Activated T-cell treated with anti-CD3 and anti-CD28 coated beads for 48 hours (primary cell): ENCODE measurements around the gene PRKRIP1.
"Not testable (repeated sequence)": the region's sequence is repeated elsewhere in the genome, so short reads cannot be mapped to it uniquely, and the experiment has no call there.

ENCODE experiments used
- DNase-seq: peaks from one replicate; pipeline ENCODE4 v3.0.0-alpha.2; 2020; ENCODE audit warnings: low read depth

PRKRIP1 gene

GRCh38 chr7:102431617-102432298 lies 35.6 kb downstream of the PRKRIP1 start:
- no peak for DNase-seq

- DNase-seq = no peak
Observed at GRCh38 chr7:102432442-102433218, 36.5 kb downstream of the PRKRIP1 start.

DNA sequence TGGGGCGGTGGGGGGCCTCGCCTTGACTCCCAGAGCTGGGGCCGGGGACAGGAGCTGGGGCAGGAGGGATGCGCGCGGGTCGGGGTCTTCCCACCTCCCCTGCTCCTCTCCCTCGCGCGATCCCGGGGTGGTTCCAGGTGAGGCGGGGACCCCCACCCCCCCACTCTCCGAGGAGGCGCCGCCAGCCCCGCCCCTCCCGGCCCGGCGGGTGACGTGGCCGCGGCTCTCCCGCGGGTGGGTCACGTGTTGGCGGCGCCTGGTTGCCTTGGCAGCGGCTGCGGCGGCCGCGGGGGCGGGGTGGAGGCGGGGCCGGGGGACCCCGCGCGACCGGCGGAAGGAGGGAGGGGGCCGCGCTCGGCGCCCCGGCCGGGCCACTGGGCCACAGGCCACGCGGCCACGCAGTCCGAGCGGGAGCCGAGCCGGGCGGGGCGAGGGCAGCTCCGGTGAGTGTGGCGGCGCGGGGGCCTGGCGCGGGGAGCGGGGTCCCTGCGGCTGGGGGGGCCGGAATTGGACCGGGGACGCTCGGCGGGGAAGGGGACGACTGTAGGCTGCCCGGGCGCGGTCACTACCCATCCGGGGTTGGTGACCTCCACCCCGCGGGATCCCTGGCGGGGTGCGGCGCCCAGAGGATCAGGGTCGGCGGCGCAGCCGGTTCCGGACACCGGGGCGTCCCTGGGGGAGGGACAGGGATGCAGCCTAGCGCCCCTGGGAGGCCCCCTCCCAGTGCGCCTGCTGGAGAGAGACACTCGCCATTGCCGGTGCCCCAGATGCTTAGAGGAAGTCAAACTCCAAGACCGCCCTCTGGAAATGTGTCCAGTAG lies 37.3 kb downstream of the PRKRIP1 start, which contains the start of gene ORAI2:
Gene ORAI2 (plus strand): TSS at position 357 of the 820 bp plus-strand sequence. CDS start 5,382 bp downstream, outside the sequence.
- peak; percentile 83 for DNase-seq

DNA sequence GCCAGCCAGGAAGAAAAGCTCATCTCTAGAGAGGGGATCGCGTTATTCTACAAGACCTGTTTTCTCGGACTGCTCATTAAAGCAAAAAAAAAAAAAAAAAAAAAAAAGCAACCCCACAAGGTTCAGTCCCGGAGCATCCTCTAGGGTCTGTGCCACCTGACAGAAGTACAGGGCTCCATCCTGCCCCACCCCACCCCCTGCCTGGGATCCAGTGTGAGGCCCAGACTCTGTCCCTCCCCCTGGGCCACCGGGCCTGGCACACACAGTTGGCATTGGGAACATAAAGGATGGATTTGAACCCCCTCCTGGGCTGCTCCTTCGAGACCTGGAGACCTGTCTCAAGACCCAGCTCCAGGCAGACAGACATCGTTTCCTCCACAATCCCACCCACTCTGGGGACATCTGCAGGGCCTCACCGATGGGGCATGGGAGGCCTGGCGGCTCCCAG lies 37.9 kb downstream of the PRKRIP1 start:
- no peak for DNase-seq

GRCh38 chr7:102436118-102436517 lies 40.0 kb downstream of the PRKRIP1 start:
- DNase-seq = no peak

DNA sequence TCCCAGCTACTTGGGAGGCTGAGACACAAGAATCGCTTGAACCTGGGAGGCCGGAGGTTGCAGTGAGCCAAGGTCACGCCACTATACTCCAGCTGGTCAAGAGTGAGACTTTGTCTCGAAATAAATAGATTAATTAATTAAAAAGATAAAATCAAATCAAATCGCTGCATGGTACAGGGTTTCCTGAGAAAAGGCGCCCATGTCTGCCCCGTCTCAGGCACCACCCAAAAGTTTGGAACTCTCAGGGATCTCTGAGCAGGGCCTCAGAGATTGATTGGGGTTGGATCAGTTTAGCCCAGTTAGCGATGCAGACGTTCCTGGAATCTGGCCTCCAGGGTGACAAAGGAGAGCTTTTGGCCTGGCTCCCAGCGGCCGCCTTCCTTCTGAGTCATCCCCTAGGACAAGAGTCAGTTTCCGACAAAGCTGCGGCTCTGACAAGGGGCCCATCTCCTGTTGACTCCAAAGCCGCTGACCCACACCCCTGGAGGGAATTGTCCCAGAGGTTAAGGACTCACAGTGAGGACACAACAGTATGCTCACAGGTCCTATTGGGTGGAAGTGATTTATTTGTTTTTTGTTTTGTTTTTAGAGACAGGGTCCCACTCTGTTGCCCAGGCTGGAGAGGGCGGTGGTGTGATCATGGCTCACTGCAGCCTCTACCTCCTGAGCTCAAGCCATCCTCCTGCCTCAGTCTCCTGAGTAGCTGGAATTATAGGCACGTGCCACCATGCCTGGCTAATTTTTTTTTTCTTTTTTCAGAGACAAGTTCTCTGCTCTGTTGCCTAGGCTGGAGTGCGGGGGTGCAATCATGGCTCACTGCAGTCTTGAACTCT lies 44.0 kb downstream of the PRKRIP1 start:
- no peak for DNase-seq

GRCh38 chr7:102444961-102445673 lies 49.0 kb downstream of the PRKRIP1 start:
- no peak for DNase-seq

DNA sequence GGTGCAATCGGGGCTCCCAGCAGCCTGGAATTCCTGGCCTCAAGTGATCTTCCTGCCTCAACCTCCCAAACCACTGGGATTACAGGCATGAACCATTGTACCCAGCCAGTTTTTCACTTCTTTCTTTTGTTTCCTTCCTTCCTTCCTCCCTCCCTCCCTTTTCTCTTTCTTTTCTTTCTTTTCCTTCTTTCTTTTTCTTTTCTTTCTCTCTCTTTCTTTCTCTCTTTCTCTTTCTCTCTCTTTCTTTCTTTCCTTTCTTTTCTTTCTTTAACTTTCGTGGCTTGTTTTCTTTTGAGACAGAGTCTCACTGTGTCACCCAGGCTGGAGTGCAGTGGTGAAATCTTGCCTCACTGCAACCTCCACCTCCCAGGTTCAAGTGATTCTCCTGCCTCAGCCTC lies 49.5 kb downstream of the PRKRIP1 start:
- DNase-seq = no peak

DNA sequence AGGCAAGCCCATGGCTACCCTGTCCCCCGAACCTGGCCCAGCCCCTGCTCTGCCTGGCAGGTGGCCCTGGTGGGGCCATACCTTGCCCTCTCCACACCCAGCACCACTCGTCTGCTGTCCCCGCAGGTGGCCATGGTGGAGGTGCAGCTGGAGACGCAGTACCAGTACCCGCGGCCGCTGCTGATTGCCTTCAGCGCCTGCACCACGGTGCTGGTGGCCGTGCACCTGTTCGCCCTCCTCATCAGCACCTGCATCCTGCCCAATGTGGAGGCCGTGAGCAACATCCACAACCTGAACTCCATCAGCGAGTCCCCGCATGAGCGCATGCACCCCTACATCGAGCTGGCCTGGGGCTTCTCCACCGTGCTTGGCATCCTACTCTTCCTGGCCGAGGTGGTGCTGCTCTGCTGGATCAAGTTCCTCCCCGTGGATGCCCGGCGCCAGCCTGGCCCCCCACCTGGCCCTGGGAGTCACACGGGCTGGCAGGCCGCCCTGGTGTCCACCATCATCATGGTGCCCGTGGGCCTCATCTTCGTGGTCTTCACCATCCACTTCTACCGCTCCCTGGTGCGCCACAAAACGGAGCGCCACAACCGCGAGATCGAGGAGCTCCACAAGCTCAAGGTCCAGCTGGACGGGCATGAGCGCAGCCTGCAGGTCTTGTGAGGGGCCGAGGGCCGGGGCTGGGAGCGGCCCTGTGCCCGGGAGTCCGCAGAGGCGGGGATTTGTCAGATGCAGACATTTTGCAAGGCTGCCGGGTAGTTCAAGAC lies 50.4 kb downstream of the PRKRIP1 start:
- no peak for DNase-seq

DNA sequence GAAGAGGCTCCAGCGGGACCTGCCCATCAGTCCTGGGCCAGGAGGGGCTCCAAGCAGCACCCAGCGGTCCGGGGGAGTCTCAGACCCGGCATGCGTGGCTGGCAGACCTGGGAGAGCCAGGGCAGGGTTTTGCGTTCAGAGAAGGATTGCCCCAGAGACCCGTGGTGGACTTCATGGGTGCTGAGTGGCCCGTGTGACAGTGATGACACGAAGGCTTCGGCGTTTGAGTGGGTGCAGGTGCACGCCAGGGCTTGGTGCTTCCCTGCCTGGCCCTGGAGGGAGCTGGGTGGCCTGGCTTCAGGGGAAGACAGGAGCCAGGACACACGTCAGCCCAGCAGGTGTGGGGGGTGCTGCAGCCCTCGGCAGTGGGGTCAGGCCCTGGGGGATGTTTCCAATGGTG lies 51.1 kb downstream of the PRKRIP1 start:
- no peak for DNase-seq

GRCh38 chr7:102449136-102449535 lies 53.0 kb downstream of the PRKRIP1 start:
- no peak for DNase-seq

DNA sequence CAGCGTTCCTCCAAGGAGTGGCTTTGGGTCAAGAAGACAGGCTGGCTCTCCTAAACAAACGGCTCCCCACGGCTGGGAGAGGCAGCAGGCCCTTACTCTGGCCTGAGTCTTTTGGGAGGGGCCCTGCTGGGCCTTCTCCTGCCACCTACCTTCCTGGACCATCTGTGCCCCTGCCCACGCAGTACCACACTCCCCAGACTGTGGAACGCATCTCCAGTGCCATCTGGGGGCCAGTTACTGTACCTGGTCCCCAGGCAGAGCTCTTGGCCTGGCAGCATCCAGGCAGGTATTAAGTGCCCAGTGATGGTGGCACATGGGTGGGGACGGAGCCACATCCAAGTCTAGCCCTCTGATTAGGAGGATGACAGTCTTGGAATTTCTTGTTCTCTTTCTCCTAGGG lies 54.1 kb downstream of the PRKRIP1 start:
- no peak for DNase-seq

DNA sequence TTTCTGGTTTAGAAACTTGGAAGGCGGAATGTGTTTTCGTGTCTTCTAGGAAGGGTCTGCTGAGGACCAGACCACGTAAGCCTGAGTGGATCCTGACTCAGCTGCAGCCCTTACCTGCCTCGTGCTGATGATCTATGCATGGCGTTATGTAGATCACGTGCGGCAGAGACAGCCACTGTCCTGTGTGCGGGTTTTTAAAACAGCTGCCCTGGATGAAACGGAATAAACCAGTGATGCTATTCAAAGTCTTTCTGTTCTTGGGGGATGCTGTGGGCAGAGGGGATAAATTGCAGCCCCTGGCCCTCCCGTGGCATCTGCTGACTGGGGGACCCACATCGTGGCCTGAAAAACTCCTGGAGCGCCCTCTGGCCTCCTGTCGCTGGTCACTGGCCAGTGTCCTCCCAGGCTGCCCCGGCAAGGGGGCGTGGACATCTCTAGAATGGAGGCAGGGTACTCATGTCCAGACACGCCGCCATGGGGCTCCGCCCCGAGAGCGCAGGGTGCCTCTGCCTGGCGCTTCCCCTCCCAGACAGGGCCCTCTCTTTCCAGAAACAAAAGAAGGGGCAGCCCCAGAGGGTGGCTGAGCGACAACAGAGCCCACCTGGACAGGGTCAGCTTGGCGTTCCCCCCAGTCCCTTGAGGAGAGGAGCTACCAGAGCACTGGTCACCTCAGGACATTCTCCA lies 55.4 kb downstream of the PRKRIP1 start:
- DNase-seq = no peak

DNA sequence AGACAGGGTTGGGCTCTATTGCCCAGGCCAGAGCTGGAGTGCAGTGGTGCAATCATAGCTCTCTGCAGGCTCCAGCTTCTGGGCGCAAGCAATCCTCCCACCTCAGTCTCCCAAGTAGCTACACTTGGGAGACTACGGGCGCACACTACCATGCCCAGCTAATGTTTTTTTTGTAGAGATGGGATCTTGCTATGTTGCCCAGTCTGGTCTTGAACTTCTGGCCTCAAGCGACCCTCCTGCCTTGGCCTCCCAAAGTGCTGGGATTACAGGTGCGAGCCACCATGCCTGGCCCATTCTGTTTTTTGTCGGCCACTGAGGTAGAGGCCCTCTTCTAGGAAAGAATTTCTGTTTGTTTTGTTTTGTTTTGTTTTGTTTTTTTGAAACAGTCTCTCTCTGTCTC lies 56.3 kb downstream of the PRKRIP1 start:
- no peak for DNase-seq

- no peak for DNase-seq
Observed at GRCh38 chr7:102453319-102453718, 57.2 kb downstream of the PRKRIP1 start.

DNA sequence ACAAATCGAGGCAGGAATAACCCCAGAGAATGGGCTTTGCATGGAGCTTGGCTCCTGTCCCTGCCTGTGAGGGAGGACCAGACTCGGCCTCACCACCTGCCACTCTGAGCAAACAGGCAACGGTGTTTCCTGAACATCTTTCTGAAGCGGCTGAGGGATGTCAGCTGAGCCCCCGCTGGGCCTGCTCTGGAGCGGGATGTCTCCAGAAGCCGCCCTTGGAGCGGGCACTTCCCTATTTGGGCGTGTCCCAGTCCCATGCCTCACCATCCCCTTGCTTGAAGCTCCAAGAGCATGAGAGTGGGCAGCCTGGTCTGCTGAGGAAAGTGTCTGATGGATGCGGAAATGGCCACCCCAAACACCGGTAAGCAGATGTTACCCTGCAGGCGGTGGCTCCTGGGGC lies 58.3 kb downstream of the PRKRIP1 start:
- DNase-seq = no peak

DNA sequence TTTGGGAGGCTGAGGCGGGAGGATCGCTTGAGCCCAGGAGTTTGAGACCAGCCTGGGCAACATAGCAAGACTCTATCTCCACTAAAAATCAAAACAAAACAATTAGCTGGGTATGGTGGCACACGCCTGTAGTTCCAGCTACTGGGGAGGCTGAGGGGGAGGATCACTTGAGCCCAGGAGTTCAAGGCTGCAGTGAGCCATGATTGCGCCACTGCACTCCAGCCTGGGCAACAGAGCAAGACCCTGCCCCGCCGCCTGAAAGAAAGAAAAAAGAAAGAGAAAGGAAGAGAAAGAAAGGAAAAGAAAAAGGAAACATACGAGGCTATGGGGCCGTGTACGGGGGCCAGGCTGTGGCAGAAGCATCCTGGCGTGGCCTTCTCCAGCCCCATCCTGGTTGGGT lies 58.8 kb downstream of the PRKRIP1 start:
- DNase-seq = not testable (repeated sequence)

DNA sequence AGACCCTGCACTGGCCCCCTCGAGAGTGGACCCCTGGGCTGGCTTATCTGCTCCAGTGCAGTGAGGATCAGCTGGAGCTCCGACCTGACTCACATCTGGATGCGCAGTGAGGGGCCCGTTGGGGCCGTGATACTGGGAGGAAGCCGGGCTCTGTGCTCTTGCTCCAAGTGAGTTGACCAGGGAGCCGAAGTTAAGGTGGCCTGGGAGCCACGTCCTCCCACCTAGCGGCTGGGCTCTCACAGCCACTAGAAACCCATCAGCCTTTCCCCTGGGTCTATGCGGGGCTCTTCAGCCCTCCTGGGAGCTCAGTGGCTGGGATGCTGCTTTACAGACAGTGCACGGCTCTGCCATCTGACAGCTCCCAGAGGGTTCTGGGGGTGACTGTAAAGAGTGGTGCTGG lies 59.4 kb downstream of the PRKRIP1 start:
- DNase-seq = no peak

DNA sequence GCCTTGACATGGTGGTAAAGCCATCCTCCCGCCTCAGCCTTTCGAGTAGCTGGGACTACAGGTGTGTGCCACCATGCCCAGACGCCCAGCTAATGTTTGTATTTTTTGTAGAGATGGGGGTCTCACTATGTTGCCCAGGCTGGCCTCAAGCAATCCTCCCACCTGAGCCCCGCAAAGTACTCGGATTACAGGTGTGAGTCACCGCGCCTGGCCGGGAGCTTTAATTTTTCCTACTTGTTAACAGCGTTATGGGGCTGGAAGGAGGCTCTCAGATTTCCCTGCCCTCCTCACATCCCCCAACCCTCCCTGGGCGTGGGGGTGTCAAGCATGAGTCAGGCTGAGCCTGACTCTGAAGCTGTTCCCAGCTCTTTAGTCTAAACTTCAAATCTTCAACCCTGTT lies 60.2 kb downstream of the PRKRIP1 start:
- DNase-seq = no peak
